22Rv1 (cell line): Measurements from ENCODE around the gene MAP2K7.

ENCODE experiments used
- ZFX ChIP-seq: fragments of 450-650 bp; IDR thresholded peaks from 2 replicates; pipeline ENCODE4 v1.6.1; 2017; ENCODE audit warnings: antibody characterized with exemption, borderline replicate concordance
- TF ChIP-seq, protein P1 (sequence below): fragments of 450-650 bp; IDR thresholded peaks from 2 replicates; pipeline ENCODE4 v1.5.1; 2017; ENCODE audit warnings: mild to moderate bottlenecking

DNA sequence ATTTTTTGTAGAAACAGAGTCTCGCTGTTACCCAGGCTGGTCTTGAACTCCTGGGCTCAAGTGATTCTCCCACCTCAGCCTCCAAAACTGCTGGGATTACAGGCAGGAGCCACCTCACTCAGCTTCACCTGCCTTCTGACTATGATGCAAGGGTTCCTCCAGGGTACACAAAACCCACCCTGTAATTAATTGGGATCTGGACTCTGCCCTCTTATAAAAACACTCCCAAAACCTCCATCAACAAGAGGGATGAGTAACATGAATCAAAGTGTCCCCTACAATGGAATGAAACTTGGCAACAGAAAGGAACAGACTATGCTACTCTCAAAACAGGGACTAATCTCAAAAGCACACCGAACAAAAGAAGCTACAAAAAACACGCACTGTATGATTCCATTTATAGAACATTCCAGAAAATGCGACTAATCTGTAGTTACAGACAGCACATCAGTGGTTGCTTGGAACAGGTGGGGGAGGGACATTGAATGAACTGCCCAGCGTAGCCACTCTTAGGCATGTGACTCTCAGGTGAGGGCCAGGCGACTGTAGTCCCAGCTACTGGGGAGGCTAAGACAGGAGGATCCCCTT, 26.3 kb upstream of the MAP2K7 start:
- TF ChIP-seq, protein P1, sequence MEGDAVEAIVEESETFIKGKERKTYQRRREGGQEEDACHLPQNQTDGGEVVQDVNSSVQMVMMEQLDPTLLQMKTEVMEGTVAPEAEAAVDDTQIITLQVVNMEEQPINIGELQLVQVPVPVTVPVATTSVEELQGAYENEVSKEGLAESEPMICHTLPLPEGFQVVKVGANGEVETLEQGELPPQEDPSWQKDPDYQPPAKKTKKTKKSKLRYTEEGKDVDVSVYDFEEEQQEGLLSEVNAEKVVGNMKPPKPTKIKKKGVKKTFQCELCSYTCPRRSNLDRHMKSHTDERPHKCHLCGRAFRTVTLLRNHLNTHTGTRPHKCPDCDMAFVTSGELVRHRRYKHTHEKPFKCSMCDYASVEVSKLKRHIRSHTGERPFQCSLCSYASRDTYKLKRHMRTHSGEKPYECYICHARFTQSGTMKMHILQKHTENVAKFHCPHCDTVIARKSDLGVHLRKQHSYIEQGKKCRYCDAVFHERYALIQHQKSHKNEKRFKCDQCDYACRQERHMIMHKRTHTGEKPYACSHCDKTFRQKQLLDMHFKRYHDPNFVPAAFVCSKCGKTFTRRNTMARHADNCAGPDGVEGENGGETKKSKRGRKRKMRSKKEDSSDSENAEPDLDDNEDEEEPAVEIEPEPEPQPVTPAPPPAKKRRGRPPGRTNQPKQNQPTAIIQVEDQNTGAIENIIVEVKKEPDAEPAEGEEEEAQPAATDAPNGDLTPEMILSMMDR, result no peak
- no peak for TF ChIP-seq ZFX
